ENCODE data around the gene PLEKHJ1.

The PLEKHJ1 gene

GRCh38 chr19:2249010-2249866, 13.1 kb upstream of the PLEKHJ1 start, which contains the start of gene AMH:
Gene AMH, plus strand, starts transcription at chr19:2249323. Its CDS starts 10 bp downstream, at chr19:2249333.
- DNase-seq = no peak

- DNase-seq = no peak
Observed at GRCh38 chr19:2248136-2249009, 12.2 kb upstream of the PLEKHJ1 start.

GRCh38 chr19:2247433-2248101, 11.4 kb upstream of the PLEKHJ1 start:
- no peak for DNase-seq

GRCh38 chr19:2246801-2247361, 10.8 kb upstream of the PLEKHJ1 start:
- DNase-seq = no peak

- DNase-seq = no peak
Observed at GRCh38 chr19:2246014-2246620, 10.0 kb upstream of the PLEKHJ1 start.

- DNase-seq = no peak
Observed at GRCh38 chr19:2245273-2245672, 9.1 kb upstream of the PLEKHJ1 start.

- no peak for DNase-seq
Observed at GRCh38 chr19:2244486-2244885, 8.4 kb upstream of the PLEKHJ1 start.

GRCh38 chr19:2244125-2244411, 7.9 kb upstream of the PLEKHJ1 start:
- DNase-seq = no peak

- DNase-seq = no peak
Observed at GRCh38 chr19:2243274-2244124, 7.4 kb upstream of the PLEKHJ1 start.

- DNase-seq = no peak
Observed at GRCh38 chr19:2242816-2243215, 6.7 kb upstream of the PLEKHJ1 start.

- no peak for DNase-seq
Observed at GRCh38 chr19:2242092-2242537, 6.0 kb upstream of the PLEKHJ1 start.

GRCh38 chr19:2240881-2241760, 5.0 kb upstream of the PLEKHJ1 start:
- no peak for DNase-seq

GRCh38 chr19:2239771-2240770, 3.9 kb upstream of the PLEKHJ1 start:
- DNase-seq = no peak

GRCh38 chr19:2239173-2239572, 3.0 kb upstream of the PLEKHJ1 start:
- DNase-seq = no peak

GRCh38 chr19:2237869-2238153, 1.7 kb upstream of the PLEKHJ1 start:
- no peak for DNase-seq

GRCh38 chr19:2237051-2237868, 1.1 kb upstream of the PLEKHJ1 start:
- DNase-seq = no peak

GRCh38 chr19:2236064-2236313, 140 bp downstream of the PLEKHJ1 start:
- no peak for DNase-seq

- peak; percentile 68 for DNase-seq
Observed at GRCh38 chr19:2235381-2236063, 607 bp downstream of the PLEKHJ1 start.

Data from NCI-H2171 treated with DMSO at 0.1 percent for 48 hours (cell line).